Left ventricle myocardium inferior (tissue), 1 donor: ENCODE data around the gene RPN2. TPM values are rescaled to one million over a fixed set of nuclear protein-coding genes. Genes with fewer than 3 reads are reported as not detected.
"Not testable (repeated sequence)": the region's sequence is repeated elsewhere in the genome, so short reads cannot be mapped to it uniquely, and the experiment has no call there.

Experiments used
- DNase-seq: peaks from one replicate; pipeline ENCODE4 v3.0.0-alpha.2; 2020
- H3K27ac ChIP-seq: fragments of 200-600 bp; replicated peaks from 2 replicates; pipeline ENCODE4 v1.8.0; 2021
- H3K27me3 ChIP-seq: fragments of 200-600 bp; 2 replicates; pipeline ENCODE4 v1.8.0; 2021; ENCODE audit warnings: low read depth
- H3K36me3 ChIP-seq: fragments of 200-600 bp; 2 replicates; pipeline ENCODE4 v1.8.0; 2021
- H3K4me1 ChIP-seq: fragments of 200-600 bp; 2 replicates; pipeline ENCODE4 v1.8.0; 2021
- H3K4me3 ChIP-seq: fragments of 200-600 bp; 2 replicates; pipeline ENCODE4 v1.8.0; 2021; ENCODE audit warnings: mild to moderate bottlenecking, moderate library complexity
- H3K9me3 ChIP-seq: fragments of 200-600 bp; replicated peaks from 2 replicates; pipeline ENCODE4 v1.8.0; 2021
- CTCF ChIP-seq: fragments of 200-600 bp; IDR thresholded peaks from 2 replicates; pipeline ENCODE4 v1.8.0; 2021; ENCODE audit warnings: antibody characterized with exemption, mild to moderate bottlenecking, borderline replicate concordance
- intact Hi-C: fragments of 100-400 bp; cut with micrococcal nuclease; formaldehyde crosslinking; loops from one replicate; pipeline ENCODE4 v1.11.0; 2022
- total RNA-seq: library from RNA; stranded (reverse); fragmentation: NEBNext Ultra II Directional; extraction: Animal tissue kit (Norgen Biotek cat#: 25700); gene quantifications from one replicate; pipeline ENCODE4 v1.2.1, GENCODE V29; 2021
- donor health status: DM: no; HTN: yes; CAD: no; lungs with severe emphysema.

RPN2 gene
- total RNA-seq, 1 donor from 2014 or later = 81.4 TPM

GRCh38 chr20:37144856-37145404, 34.2 kb upstream of the RPN2 start:
- H3K36me3 ChIP-seq = peaks cover 6% of the 10 kb centered on the region
- H3K4me1 ChIP-seq = no peaks in the 10 kb centered on the region
- intact Hi-C loops = no loop called here
- H3K4me3 ChIP-seq = no peak overlapping the region
- no peak for DNase-seq
- H3K9me3 ChIP-seq = no peaks in the 10 kb centered on the region
- TF ChIP-seq CTCF = no peak
- H3K27me3 ChIP-seq = no peaks in the 10 kb centered on the region
- no peak overlapping the region for H3K27ac ChIP-seq

GRCh38 chr20:37147250-37147649, 31.9 kb upstream of the RPN2 start:
- no peak for TF ChIP-seq CTCF
- H3K27ac ChIP-seq = no peak overlapping the region
- H3K9me3 ChIP-seq = no peaks in the 10 kb centered on the region
- H3K4me3 ChIP-seq = no peak overlapping the region
- no peaks in the 10 kb centered on the region for H3K27me3 ChIP-seq
- H3K36me3 ChIP-seq = no peaks in the 10 kb centered on the region
- DNase-seq = no peak
- no peaks in the 10 kb centered on the region for H3K4me1 ChIP-seq
- intact Hi-C loops = no loop called here

- not testable (repeated sequence) for H3K9me3 ChIP-seq, H3K27ac ChIP-seq, H3K27me3 ChIP-seq
Observed at GRCh38 chr20:37150864-37151263, 28.3 kb upstream of the RPN2 start.

GRCh38 chr20:37151529-37151928, 27.6 kb upstream of the RPN2 start:
- no peak for TF ChIP-seq CTCF
- Histone ChIP-seq H3K4me3 (no peak overlapping the region), H3K27ac (no peak overlapping the region), H3K36me3 (peaks cover 3% of the 10 kb centered on the region), H3K9me3 (no peaks in the 10 kb centered on the region), H3K27me3 (no peaks in the 10 kb centered on the region), H3K4me1 (no peaks in the 10 kb centered on the region)
- DNase-seq = no peak
- intact Hi-C loops = no loop called here

More at GRCh38 chr20:37150864-37151263, 28.3 kb upstream of the RPN2 start:
- H3K4me3 ChIP-seq, H3K36me3 ChIP-seq, DNase-seq, H3K4me1 ChIP-seq, intact Hi-C loops: not testable (repeated sequence)

GRCh38 chr20:37152284-37152683, 26.8 kb upstream of the RPN2 start:
- no peak overlapping the region for H3K4me3 ChIP-seq
- DNase-seq = no peak

More at GRCh38 chr20:37152284-37152683, 26.8 kb upstream of the RPN2 start:
- Histone ChIP-seq H3K9me3 (no peaks in the 10 kb centered on the region), H3K27me3 (no peaks in the 10 kb centered on the region), H3K27ac (no peak overlapping the region), H3K4me1 (no peaks in the 10 kb centered on the region), H3K36me3 (peaks cover 3% of the 10 kb centered on the region)
- intact Hi-C loops = no loop called here
- no peak for TF ChIP-seq CTCF
